Muscle of leg (tissue), 11 donors: ENCODE measurements around the gene CLIC6. TPM values are rescaled to one million over a fixed set of nuclear protein-coding genes. Genes with fewer than 3 reads are reported as not detected.

Source experiments
- DNase-seq: peaks from one replicate; pipeline ENCODE4 v3.0.0; 2013
- H3K27ac ChIP-seq: one replicate; pipeline ENCODE4 v1.5.1; 2013; ENCODE audit warnings: mild to moderate bottlenecking, low read length, control low read depth
- H3K27me3 ChIP-seq: one replicate; pipeline ENCODE4 v1.6.1; 2013; ENCODE audit warnings: low read length; ENCODE audit not compliant: control insufficient read depth, insufficient read depth
- H3K36me3 ChIP-seq: one replicate; pipeline ENCODE4 v1.6.1; 2013; ENCODE audit warnings: low read length; ENCODE audit not compliant: control insufficient read depth, insufficient read depth
- H3K4me1 ChIP-seq: one replicate; pipeline ENCODE4 v1.6.1; 2013; ENCODE audit warnings: low read length; ENCODE audit not compliant: control insufficient read depth, insufficient read depth
- H3K4me3 ChIP-seq: one replicate; pipeline ENCODE4 v1.5.1; 2013; ENCODE audit warnings: low read length, control low read depth
- H3K9me3 ChIP-seq: replicated peaks from 2 replicates; pipeline ENCODE4 v1.6.1; 2013; ENCODE audit warnings: low read depth, low read length; ENCODE audit not compliant: control insufficient read depth
- WGBS: methylation state at CpG from one replicate; pipeline ENCODE4 v1.1.5; 2013; ENCODE audit warnings: missing lambda C conversion rate; ENCODE audit not compliant: insufficient coverage; 5-methylcytosine and 5-hydroxymethylcytosine counted together
- polyA plus RNA-seq, 8 donors: library from polyadenylated mRNA; unstranded; fragments of 120-200 nt; gene quantifications; one replicate each; pipeline versions ENCODE4 v1.2.1 to v1.2.3, GENCODE V29; 2013; ENCODE audit warnings: inconsistent platforms in 1 of 8, low replicate concordance in 1 of 8; ENCODE audit not compliant: insufficient read length in 8 of 8, insufficient read depth in 1 of 8
- total RNA-seq: library from RNA; stranded (reverse); fragments of 120-200 nt; gene quantifications from one replicate; pipeline ENCODE4 v1.2.4, GENCODE V29; 2013

CLIC6 gene
- total and polyA plus RNA-seq, 9 donors: 0.04 to 1.8 (median 0.05) TPM; not detected in 2

DNA sequence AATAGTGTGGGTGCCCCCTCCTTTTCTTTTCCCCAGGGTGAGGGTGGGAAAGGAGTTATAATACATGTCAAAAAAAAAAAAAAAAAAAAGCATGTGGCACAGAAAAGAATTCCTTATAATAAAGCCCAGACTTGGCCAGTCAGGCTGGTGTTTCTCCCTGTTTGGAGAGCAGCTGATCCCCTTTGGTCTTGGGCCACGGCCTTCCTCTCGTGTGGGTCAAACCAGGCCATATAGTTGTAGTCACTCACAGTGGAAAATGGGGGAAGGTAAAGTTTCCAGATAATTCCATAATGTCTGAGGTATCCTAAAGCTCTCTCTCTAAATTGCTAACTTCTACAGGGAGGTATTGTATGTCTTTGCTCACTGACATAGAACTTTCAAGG, 22.0 kb downstream of the CLIC6 start:
- Histone ChIP-seq H3K4me1 (no peaks in the 10 kb centered on the region), H3K27ac (no peak overlapping the region), H3K9me3 (peaks cover 4% of the 10 kb centered on the region), H3K4me3 (no peak overlapping the region), H3K36me3 (no peaks in the 10 kb centered on the region), H3K27me3 (peaks cover 22% of the 10 kb centered on the region)
- WGBS: no CpG with 5 or more reads among the region's 2 CpGs
- no peak for DNase-seq

DNA sequence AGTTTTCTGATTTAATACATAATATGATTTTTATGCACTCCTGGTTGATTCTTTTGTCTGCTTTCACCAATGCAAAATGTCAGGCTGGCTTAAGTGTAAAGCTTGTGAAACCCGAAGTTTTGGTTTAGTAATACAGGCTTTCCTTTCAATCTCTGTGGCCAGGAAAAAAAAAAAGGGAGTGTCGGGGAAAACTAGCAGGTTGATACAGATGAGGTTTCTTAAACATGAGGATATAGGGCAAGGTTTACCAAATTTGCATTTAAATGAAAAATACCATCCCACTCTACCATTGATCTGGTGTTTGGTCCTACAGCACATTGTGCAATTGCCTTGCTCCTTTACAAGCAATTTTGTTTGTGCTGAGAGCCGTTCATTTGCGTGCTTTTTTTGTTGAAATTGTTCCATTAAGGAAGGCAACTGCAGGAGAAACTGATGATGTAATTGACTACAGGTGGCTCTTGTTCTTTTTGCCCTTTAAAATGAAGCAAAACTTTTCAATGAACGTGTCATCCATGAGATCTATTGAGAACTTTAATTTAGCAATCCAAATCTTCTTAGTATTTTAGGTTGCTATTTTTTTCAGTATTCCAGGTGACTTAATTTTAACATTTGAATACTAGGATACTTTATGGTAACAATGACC, 22.7 kb downstream of the CLIC6 start:
- DNase-seq: no peak
- H3K9me3 ChIP-seq: peaks cover 4% of the 10 kb centered on the region
- no peaks in the 10 kb centered on the region for H3K4me1 ChIP-seq
- H3K27me3 ChIP-seq: peaks cover 22% of the 10 kb centered on the region
- H3K36me3 ChIP-seq: no peaks in the 10 kb centered on the region
- 33% methylated on average over 1 of the region's 5 CpGs for WGBS
- no peak overlapping the region for H3K27ac ChIP-seq
- H3K4me3 ChIP-seq: no peak overlapping the region

DNA sequence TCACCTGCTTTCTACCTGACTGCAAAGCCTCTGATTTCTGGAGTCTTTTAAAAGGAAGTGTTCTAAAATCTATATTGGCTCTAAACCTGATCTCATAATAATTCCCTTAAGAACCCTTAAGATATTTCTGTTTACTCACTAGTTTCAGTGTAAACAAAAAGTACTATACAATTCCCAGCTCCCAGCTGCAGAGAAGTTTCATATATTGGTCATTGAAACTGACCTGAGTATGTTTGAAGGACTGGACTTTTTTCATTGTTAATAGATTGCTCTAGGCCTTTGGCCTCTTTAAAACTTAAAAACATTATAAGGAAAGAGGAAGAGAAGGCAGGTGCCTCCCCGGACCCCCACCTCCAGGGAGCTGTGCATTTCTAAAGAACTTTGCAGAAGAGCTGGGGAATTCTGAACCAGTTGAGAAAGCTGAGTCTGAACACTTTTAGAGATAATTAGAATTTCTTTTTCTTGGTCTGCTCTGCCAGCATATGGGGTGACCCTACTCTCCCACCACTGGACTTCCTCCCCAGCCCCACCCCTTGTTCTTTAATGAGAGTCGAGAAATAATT, 23.7 kb downstream of the CLIC6 start:
- Histone ChIP-seq H3K4me3 (no peak overlapping the region), H3K4me1 (no peaks in the 10 kb centered on the region), H3K9me3 (peaks cover 4% of the 10 kb centered on the region), H3K36me3 (no peaks in the 10 kb centered on the region), H3K27me3 (peaks cover 22% of the 10 kb centered on the region), H3K27ac (no peak overlapping the region)
- 67% methylated on average over 1 of the region's 2 CpGs for WGBS
- DNase-seq: no peak

DNA sequence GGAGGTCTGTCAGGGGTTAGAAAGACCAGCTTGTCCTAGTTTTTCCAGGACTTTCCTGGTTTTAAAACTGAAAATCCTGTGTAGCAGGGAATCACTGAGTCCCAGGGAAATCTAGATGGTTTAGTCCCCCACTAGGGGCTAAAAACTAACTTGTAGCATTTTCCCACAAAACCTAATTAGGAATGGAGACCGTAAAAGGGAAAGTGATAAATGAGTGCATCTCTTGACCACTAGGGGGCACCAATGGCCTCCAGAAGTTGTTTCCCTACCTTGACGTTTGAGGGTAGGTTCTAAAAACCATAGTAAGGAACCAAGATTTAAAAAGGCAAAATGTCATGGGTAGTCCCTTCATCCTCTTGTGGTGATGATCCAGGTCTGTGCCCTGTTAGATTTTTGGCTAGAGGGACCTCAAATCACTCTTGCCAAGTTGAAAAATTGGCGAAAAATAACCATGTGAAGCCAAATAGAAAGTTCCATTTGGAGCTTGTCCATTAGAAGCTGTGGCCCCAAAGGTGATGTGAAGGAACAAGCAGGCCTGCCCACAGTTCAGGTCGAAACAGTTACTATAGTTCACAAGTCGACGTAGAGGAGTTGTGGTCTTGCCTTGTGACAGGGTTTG, 24.5 kb downstream of the CLIC6 start:
- DNase-seq: peak; percentile 68
- no peaks in the 10 kb centered on the region for H3K36me3 ChIP-seq
- H3K4me1 ChIP-seq: no peaks in the 10 kb centered on the region
- no peak overlapping the region for H3K4me3 ChIP-seq
- 65% methylated on average over 5 of the region's 6 CpGs for WGBS
- peaks cover 21% of the 10 kb centered on the region for H3K27me3 ChIP-seq
- peaks cover 4% of the 10 kb centered on the region for H3K9me3 ChIP-seq
- no peak overlapping the region for H3K27ac ChIP-seq

DNA sequence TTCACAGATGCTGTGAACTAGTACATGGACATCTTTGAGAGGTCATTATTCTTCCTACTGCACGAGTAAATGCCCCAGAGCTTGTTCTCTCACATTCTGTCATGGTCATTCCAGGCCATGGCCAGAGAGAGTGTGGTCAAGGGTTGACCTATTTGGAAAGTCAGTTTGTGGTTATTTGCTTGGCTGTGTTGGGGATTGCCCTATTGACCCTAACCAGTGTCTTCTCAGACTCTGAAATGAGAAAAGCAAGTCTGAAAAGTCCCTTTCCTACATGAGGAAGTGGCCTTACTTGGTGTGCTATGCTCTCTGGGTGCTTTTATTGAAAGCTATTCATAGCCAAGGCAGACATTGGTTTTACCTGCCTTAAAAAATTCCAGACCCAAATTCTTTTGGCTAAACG, 26.6 kb downstream of the CLIC6 start:
- H3K9me3 ChIP-seq: peaks cover 4% of the 10 kb centered on the region
- WGBS: 63% methylated on average over 1 of the region's 2 CpGs
- H3K4me3 ChIP-seq: no peak overlapping the region
- H3K36me3 ChIP-seq: no peaks in the 10 kb centered on the region
- peaks cover 9% of the 10 kb centered on the region for H3K27me3 ChIP-seq
- H3K4me1 ChIP-seq: no peaks in the 10 kb centered on the region
- DNase-seq: no peak
- H3K27ac ChIP-seq: no peak overlapping the region

DNA sequence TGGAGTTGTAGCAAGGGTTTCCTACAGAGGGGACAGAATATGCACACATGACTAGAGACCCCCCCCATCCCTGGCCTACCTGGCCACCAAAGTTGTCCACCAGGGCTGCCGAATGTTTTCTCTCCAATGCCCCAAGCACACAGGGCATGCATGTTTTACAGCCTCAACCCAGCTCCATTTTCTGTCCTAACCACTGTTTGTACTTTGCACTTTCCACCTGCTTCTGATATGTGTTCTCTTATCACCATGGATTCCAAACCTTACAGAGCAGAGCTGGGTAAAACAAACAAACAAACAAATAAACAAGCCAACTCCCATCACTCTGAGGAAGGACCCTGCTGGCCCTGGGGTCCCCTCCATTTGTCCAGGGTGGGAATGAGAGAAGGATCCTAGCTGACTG, 27.3 kb downstream of the CLIC6 start:
- H3K27me3 ChIP-seq: peaks cover 4% of the 10 kb centered on the region
- WGBS: 94% methylated on average over 1 of the region's 1 CpG
- peaks cover 4% of the 10 kb centered on the region for H3K9me3 ChIP-seq
- DNase-seq: no peak
- H3K4me1 ChIP-seq: no peaks in the 10 kb centered on the region
- H3K36me3 ChIP-seq: no peaks in the 10 kb centered on the region
- H3K4me3 ChIP-seq: no peak overlapping the region
- H3K27ac ChIP-seq: no peak overlapping the region

DNA sequence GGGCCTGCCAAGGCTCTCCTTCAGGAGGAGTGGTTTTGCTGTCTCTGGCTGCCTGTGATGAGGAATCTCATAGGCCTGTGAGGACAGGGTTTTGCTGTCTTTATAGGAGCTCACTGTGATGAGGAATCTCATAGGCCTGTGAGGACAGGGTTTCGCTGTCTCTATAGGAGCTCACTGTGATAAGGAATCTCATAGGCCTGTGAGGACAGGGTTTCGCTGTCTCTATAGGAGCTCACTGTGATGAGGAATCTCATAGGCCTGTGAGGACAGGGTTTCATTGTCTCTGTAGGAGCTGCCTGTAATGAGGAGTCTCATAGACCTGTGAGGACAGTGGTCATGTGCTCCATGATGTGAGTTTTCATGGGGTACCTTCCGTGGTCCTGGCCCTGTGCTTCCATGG, 29.0 kb downstream of the CLIC6 start:
- Histone ChIP-seq H3K4me1 (no peaks in the 10 kb centered on the region), H3K27ac (no peak overlapping the region), H3K36me3 (no peaks in the 10 kb centered on the region), H3K27me3 (peaks cover 6% of the 10 kb centered on the region), H3K4me3 (no peak overlapping the region), H3K9me3 (peaks cover 4% of the 10 kb centered on the region)
- no peak for DNase-seq
- WGBS: 88% methylated on average over 3 of the region's 3 CpGs

DNA sequence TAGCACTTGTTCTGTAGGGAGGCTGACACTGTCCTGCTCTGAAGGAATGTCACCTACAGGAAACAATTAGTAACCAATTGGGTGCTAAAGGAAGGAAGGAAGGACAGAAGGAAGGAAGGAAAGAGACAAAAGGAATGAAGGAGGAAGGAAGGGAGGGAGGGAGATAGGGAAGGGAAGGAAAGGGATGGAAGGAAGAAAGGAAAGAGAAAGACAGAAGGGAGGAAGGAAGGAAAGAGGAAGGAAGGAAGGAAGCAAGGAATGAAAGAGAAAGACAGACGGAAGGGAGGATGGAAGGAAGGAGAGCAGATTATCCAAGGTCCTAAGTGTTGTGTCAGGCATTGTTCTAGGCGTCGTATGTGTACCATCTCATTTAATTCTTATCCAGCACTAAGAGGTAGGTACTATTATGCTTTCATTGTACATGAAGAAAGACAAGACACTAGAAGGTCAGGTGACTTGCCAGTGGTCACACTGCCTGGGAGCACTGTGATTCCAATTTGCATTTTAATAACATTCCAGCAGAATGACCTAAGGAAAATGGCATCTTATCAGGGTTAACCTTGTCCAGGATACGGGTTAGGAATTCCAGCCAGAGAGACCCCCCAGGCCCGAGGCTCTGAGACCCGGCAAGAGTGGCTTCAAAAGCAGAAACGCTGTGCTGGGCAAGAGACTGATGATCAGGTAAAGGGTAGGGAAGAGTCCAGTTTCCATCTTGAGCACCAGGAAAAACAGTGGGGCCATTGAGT, 29.6 kb downstream of the CLIC6 start:
- peaks cover 4% of the 10 kb centered on the region for H3K9me3 ChIP-seq
- DNase-seq: no peak
- H3K36me3 ChIP-seq: no peaks in the 10 kb centered on the region
- H3K4me1 ChIP-seq: no peaks in the 10 kb centered on the region
- H3K27me3 ChIP-seq: peaks cover 5% of the 10 kb centered on the region
- no peak overlapping the region for H3K4me3 ChIP-seq
- H3K27ac ChIP-seq: no peak overlapping the region
- 69% methylated on average over 4 of the region's 7 CpGs for WGBS

DNA sequence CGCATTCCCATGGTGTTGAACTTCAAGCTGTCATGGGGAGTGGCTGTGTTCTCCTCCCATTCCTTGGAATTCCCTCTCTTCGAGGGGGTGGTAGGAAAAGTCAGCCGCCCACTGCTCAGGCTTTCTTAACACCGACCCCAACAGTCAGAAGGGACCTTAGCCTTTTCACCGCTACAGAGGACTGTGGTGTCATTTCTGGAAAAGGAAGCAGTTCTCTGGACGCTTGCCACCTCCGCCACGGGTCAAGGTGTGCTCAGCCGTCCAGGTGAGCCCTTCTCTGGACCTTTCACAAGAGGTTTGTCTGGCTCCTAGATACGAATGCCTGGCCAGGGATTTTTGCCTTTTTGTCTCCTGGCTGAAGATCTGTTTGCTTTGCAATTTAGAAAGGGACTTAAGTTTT, 31.8 kb downstream of the CLIC6 start:
- DNase-seq: no peak
- Histone ChIP-seq H3K27me3 (peaks cover 5% of the 10 kb centered on the region), H3K4me3 (no peak overlapping the region), H3K36me3 (no peaks in the 10 kb centered on the region), H3K9me3 (no peaks in the 10 kb centered on the region), H3K4me1 (peaks cover 9% of the 10 kb centered on the region), H3K27ac (no peak overlapping the region)
- WGBS: 81% methylated on average over 6 of the region's 10 CpGs

DNA sequence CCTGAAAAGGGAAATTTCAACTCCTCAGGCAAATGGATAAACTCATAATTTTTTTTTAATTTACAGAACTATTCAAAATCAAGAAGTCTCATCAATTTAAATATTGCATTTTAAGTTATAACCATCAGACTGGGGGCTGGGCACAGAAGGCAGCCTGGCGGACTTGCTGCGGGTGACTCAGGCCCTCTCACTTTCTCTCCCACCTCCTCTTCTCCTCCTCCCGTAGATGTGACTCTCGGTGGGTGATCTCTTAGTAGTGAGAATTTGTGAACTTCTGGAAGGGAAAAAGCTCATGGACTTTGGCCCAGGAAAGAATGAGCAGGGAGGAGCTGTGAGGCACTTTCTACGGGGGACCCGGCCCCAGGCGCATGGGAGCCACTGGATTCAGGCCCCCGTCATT, 32.9 kb downstream of the CLIC6 start:
- H3K4me1 ChIP-seq: peaks cover 9% of the 10 kb centered on the region
- peak; percentile 48 for DNase-seq
- 56% methylated on average over 4 of the region's 8 CpGs for WGBS
- no peaks in the 10 kb centered on the region for H3K36me3 ChIP-seq
- no peak overlapping the region for H3K4me3 ChIP-seq
- H3K9me3 ChIP-seq: no peaks in the 10 kb centered on the region
- peaks cover 5% of the 10 kb centered on the region for H3K27me3 ChIP-seq
- no peak overlapping the region for H3K27ac ChIP-seq
